ENCODE data around the gene EYA2.

EYA2 gene

GRCh38 chr20:46894579-46894958 is at the start of gene EYA2:
Gene EYA2 (plus strand): TSS chr20:46894843. CDS start chr20:46990011, 95,168 bp downstream.
- no peaks in the 10 kb centered on the region for H3K4me1 ChIP-seq
- no peak within 1 kb of the TSS for H3K4me3 ChIP-seq
- no peak for DNase-seq (ENCODE audit: low spot score in 2 of 2)
- in situ Hi-C loops (cut with MboI; ENCODE audit: low sequenced_read_pairs), result no loop called here
- no peaks in the 10 kb centered on the region for H3K9me3 ChIP-seq
- H3K27me3 ChIP-seq (ENCODE audit: low read depth), result peaks cover 41% of the 10 kb centered on the region
- H3K36me3 ChIP-seq (replicated peaks), result no peaks in the 10 kb centered on the region

- Histone ChIP-seq H3K27me3 (ENCODE audit: low read depth) (0 out of 2 replicates have a peak, but pooled peaks cover 5% of the 10 kb centered on the region), H3K36me3 (replicated peaks) (no peaks in the 10 kb centered on the region), H3K9me3 (no peaks in the 10 kb centered on the region), H3K4me3 (no peak overlapping the region), H3K4me1 (no peaks in the 10 kb centered on the region)
- in situ Hi-C loops (cut with MboI; ENCODE audit: low sequenced_read_pairs), result no loop called here
- no peak for DNase-seq (ENCODE audit: low spot score in 2 of 2)
These were observed 49.7 kb upstream of the EYA2 start for GRCh38 chr20:46844965-46845364.

- in situ Hi-C loops (cut with MboI; ENCODE audit: low sequenced_read_pairs), result no loop called here
- DNase-seq (ENCODE audit: low spot score in 2 of 2), result no peak
- no peaks in the 10 kb centered on the region for H3K9me3 ChIP-seq
These were observed 45.4 kb upstream of the EYA2 start for GRCh38 chr20:46849269-46849668.

GRCh38 chr20:46849751-46850150 is 44.9 kb upstream of the EYA2 start:
- DNase-seq (ENCODE audit: low spot score in 2 of 2), result no peak
- in situ Hi-C loops (cut with MboI; ENCODE audit: low sequenced_read_pairs), result no loop called here
- no peaks in the 10 kb centered on the region for H3K4me1 ChIP-seq

More at GRCh38 chr20:46849269-46849668, 45.4 kb upstream of the EYA2 start:
- Histone ChIP-seq H3K4me3 (no peak overlapping the region), H3K36me3 (replicated peaks) (no peaks in the 10 kb centered on the region), H3K4me1 (no peaks in the 10 kb centered on the region), H3K27me3 (ENCODE audit: low read depth) (no peaks in the 10 kb centered on the region)

GRCh38 chr20:46850416-46850815 is 44.2 kb upstream of the EYA2 start:
- no peak for DNase-seq (ENCODE audit: low spot score in 2 of 2)
- Histone ChIP-seq H3K4me3 (no peak overlapping the region), H3K4me1 (no peaks in the 10 kb centered on the region), H3K9me3 (no peaks in the 10 kb centered on the region), H3K27me3 (ENCODE audit: low read depth) (no peaks in the 10 kb centered on the region), H3K36me3 (replicated peaks) (no peaks in the 10 kb centered on the region)
- in situ Hi-C loops (cut with MboI; ENCODE audit: low sequenced_read_pairs), result no loop called here

More at GRCh38 chr20:46849751-46850150, 44.9 kb upstream of the EYA2 start:
- no peaks in the 10 kb centered on the region for H3K27me3 ChIP-seq (ENCODE audit: low read depth)
- H3K4me3 ChIP-seq, result no peak overlapping the region
- H3K36me3 ChIP-seq (replicated peaks), result no peaks in the 10 kb centered on the region
- no peaks in the 10 kb centered on the region for H3K9me3 ChIP-seq

GRCh38 chr20:46850896-46851295 is 43.7 kb upstream of the EYA2 start:
- no peaks in the 10 kb centered on the region for H3K36me3 ChIP-seq (replicated peaks)
- no peak for DNase-seq (ENCODE audit: low spot score in 2 of 2)
- H3K27me3 ChIP-seq (ENCODE audit: low read depth), result no peaks in the 10 kb centered on the region
- H3K4me3 ChIP-seq, result no peak overlapping the region
- H3K9me3 ChIP-seq, result no peaks in the 10 kb centered on the region
- no peaks in the 10 kb centered on the region for H3K4me1 ChIP-seq
- in situ Hi-C loops (cut with MboI; ENCODE audit: low sequenced_read_pairs), result no loop called here

GRCh38 chr20:46851746-46852145 is 42.9 kb upstream of the EYA2 start:
- Histone ChIP-seq H3K9me3 (no peaks in the 10 kb centered on the region), H3K4me1 (no peaks in the 10 kb centered on the region), H3K27me3 (ENCODE audit: low read depth) (no peaks in the 10 kb centered on the region), H3K4me3 (no peak overlapping the region), H3K36me3 (replicated peaks) (no peaks in the 10 kb centered on the region)
- DNase-seq (ENCODE audit: low spot score in 2 of 2), result no peak
- in situ Hi-C loops (cut with MboI; ENCODE audit: low sequenced_read_pairs), result no loop called here

GRCh38 chr20:46852313-46852712 is 42.3 kb upstream of the EYA2 start:
- in situ Hi-C loops (cut with MboI; ENCODE audit: low sequenced_read_pairs), result no loop called here
- H3K27me3 ChIP-seq (ENCODE audit: low read depth), result no peaks in the 10 kb centered on the region
- DNase-seq (ENCODE audit: low spot score in 2 of 2), result no peak
- no peaks in the 10 kb centered on the region for H3K9me3 ChIP-seq
- H3K4me1 ChIP-seq, result no peaks in the 10 kb centered on the region
- no peak overlapping the region for H3K4me3 ChIP-seq
- H3K36me3 ChIP-seq (replicated peaks), result no peaks in the 10 kb centered on the region

GRCh38 chr20:46853926-46854325 is 40.7 kb upstream of the EYA2 start:
- H3K9me3 ChIP-seq, result no peaks in the 10 kb centered on the region
- H3K27me3 ChIP-seq (ENCODE audit: low read depth), result no peaks in the 10 kb centered on the region
- H3K36me3 ChIP-seq (replicated peaks), result no peaks in the 10 kb centered on the region
- in situ Hi-C loops (cut with MboI; ENCODE audit: low sequenced_read_pairs), result no loop called here
- no peaks in the 10 kb centered on the region for H3K4me1 ChIP-seq
- no peak overlapping the region for H3K4me3 ChIP-seq
- no peak for DNase-seq (ENCODE audit: low spot score in 2 of 2)

- Histone ChIP-seq H3K4me1 (no peaks in the 10 kb centered on the region), H3K27me3 (ENCODE audit: low read depth) (no peaks in the 10 kb centered on the region), H3K36me3 (replicated peaks) (no peaks in the 10 kb centered on the region), H3K9me3 (no peaks in the 10 kb centered on the region), H3K4me3 (no peak overlapping the region)
- in situ Hi-C loops (cut with MboI; ENCODE audit: low sequenced_read_pairs), result no loop called here
- no peak for DNase-seq (ENCODE audit: low spot score in 2 of 2)
These were observed 37.4 kb upstream of the EYA2 start for GRCh38 chr20:46857061-46857831.

GRCh38 chr20:46865824-46866223 is 28.8 kb upstream of the EYA2 start:
- Histone ChIP-seq H3K27me3 (ENCODE audit: low read depth) (no peaks in the 10 kb centered on the region; the same call in 1 of the 2 replicates), H3K9me3 (no peaks in the 10 kb centered on the region), H3K36me3 (replicated peaks) (no peaks in the 10 kb centered on the region), H3K4me3 (no peak overlapping the region), H3K4me1 (no peaks in the 10 kb centered on the region)
- in situ Hi-C loops (cut with MboI; ENCODE audit: low sequenced_read_pairs), result no loop called here
- no peak for DNase-seq (ENCODE audit: low spot score in 2 of 2)

GRCh38 chr20:46870041-46870440 is 24.6 kb upstream of the EYA2 start:
- Histone ChIP-seq H3K36me3 (replicated peaks) (no peaks in the 10 kb centered on the region), H3K4me3 (no peak overlapping the region), H3K4me1 (no peaks in the 10 kb centered on the region), H3K9me3 (no peaks in the 10 kb centered on the region), H3K27me3 (ENCODE audit: low read depth) (no peaks in the 10 kb centered on the region)
- DNase-seq (ENCODE audit: low spot score in 2 of 2), result no peak
- in situ Hi-C loops (cut with MboI; ENCODE audit: low sequenced_read_pairs), result no loop called here

- Histone ChIP-seq H3K36me3 (replicated peaks) (no peaks in the 10 kb centered on the region), H3K4me3 (no peak overlapping the region), H3K27me3 (ENCODE audit: low read depth) (no peaks in the 10 kb centered on the region), H3K9me3 (no peaks in the 10 kb centered on the region), H3K4me1 (no peaks in the 10 kb centered on the region)
- no peak for DNase-seq (ENCODE audit: low spot score in 2 of 2)
- in situ Hi-C loops (cut with MboI; ENCODE audit: low sequenced_read_pairs), result no loop called here
These were observed 22.1 kb upstream of the EYA2 start for GRCh38 chr20:46872328-46873211.

GRCh38 chr20:46875059-46875458 is 19.6 kb upstream of the EYA2 start:
- no peak overlapping the region for H3K4me3 ChIP-seq
- in situ Hi-C loops (cut with MboI; ENCODE audit: low sequenced_read_pairs), result no loop called here
- H3K4me1 ChIP-seq, result no peaks in the 10 kb centered on the region
- H3K27me3 ChIP-seq (ENCODE audit: low read depth), result no peaks in the 10 kb centered on the region
- H3K36me3 ChIP-seq (replicated peaks), result no peaks in the 10 kb centered on the region
- no peak for DNase-seq (ENCODE audit: low spot score in 2 of 2)
- no peaks in the 10 kb centered on the region for H3K9me3 ChIP-seq
